Omental fat pad (tissue), 4 donors: ENCODE results near the gene ATP6V1G2. TPM values are rescaled to one million over a fixed set of nuclear protein-coding genes. Genes with fewer than 3 reads are reported as not detected.
A peak's percentile ranks its signal among the peaks of the same experiment; 100 is the strongest.

ENCODE experiments used
- ATAC-seq: fragments of 150-250 bp; one replicate; pipeline ENCODE4 v1.9.1; 2016; ENCODE audit warnings: mild to moderate bottlenecking, moderate library complexity; ENCODE audit not compliant: low FRiP score
- DNase-seq: peaks from one replicate; pipeline ENCODE4 v3.0.0-alpha.2; 2019; ENCODE audit warnings: low spot score
- total RNA-seq, 4 donors: library from RNA; depleted of rRNA; stranded (reverse); fragments of >200 nt; gene quantifications; one replicate each; pipeline ENCODE4 v1.1.0, GENCODE V29; 2016
- TF ChIP-seq, protein P1 (sequence below), 3 donors: fragments of 450-650 bp; IDR thresholded peaks; one replicate each; pipeline ENCODE4 v1.5.1; 2016 to 2017; ENCODE audit warnings: antibody characterized with exemption in 3 of 3, mild to moderate bottlenecking in 3 of 3, moderate library complexity in 2 of 3

The ATP6V1G2 gene
- total RNA-seq, 4 donors from 2014 or later, result 0.74 to 2.6 (median 2.4) TPM; not detected in 1

DNA sequence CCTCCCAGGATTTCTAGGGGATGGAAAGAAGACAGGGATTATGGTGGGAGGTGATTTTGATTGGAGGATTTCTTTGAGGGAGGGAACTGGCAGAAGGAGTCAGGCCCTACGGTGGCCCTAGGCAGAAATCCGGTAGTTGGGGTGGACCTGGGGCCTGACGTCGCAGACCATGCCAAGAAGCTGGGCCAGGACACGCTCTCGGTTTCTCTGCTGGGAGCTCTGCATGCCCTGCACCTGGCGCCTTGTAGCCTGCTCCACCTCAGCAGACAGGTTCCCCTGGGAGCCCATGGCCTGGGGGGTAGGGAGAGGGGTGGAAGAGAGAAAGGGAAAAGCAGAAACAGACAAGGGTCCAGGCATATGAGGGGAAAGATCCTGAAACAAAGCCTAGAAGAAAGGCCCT, 1.1 kb downstream of the ATP6V1G2 start:
- ATAC-seq (no peak), DNase-seq (no peak)
- TF ChIP-seq, protein P1, sequence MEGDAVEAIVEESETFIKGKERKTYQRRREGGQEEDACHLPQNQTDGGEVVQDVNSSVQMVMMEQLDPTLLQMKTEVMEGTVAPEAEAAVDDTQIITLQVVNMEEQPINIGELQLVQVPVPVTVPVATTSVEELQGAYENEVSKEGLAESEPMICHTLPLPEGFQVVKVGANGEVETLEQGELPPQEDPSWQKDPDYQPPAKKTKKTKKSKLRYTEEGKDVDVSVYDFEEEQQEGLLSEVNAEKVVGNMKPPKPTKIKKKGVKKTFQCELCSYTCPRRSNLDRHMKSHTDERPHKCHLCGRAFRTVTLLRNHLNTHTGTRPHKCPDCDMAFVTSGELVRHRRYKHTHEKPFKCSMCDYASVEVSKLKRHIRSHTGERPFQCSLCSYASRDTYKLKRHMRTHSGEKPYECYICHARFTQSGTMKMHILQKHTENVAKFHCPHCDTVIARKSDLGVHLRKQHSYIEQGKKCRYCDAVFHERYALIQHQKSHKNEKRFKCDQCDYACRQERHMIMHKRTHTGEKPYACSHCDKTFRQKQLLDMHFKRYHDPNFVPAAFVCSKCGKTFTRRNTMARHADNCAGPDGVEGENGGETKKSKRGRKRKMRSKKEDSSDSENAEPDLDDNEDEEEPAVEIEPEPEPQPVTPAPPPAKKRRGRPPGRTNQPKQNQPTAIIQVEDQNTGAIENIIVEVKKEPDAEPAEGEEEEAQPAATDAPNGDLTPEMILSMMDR (IDR thresholded peaks at IDR 0.05), result no peak

DNA sequence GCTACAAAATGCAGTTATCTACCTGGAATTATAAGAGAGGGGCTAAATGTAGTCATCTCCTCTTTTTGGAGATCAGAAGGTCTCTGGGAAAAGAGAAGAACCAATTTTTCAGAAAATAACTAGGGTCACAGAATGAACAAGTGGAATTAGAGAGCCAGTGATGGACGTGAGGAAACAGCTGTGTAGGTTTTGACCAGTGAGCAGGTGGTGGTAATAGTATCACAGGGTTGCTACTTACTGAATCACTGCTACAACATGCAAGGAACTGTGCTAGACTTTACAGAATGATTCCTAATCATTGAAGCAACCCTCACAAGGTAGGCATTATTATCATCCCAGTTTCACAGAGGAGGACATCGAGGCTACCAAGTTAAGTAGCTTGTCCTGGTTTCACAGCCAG, 1.7 kb downstream of the ATP6V1G2 start:
- DNase-seq (no peak), ATAC-seq (no peak)
- TF ChIP-seq, protein P1 (IDR thresholded peaks at IDR 0.05), result no peak

DNA sequence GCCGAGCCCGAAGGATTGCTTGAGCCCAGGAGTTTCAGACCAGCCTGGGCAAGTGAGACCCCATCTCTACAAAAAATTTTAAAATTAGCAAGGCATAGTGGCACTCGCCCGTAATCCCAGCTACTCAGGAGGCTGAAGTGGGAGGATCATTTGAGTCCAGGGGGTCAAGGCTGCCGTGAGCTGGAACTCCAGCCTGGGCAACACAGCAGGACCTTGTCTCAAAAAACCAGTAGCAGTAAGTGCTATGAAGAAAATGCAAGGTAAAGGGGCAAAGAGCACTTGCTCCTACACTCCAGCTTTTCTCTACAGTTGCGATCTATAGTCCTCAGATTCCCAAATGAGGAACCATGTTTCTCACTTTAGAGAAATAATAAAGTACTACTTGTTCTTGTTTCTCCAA, 2.8 kb downstream of the ATP6V1G2 start:
- DNase-seq (no peak), ATAC-seq (no peak)
- TF ChIP-seq, protein P1 (IDR thresholded peaks at IDR 0.05), result no peak

DNA sequence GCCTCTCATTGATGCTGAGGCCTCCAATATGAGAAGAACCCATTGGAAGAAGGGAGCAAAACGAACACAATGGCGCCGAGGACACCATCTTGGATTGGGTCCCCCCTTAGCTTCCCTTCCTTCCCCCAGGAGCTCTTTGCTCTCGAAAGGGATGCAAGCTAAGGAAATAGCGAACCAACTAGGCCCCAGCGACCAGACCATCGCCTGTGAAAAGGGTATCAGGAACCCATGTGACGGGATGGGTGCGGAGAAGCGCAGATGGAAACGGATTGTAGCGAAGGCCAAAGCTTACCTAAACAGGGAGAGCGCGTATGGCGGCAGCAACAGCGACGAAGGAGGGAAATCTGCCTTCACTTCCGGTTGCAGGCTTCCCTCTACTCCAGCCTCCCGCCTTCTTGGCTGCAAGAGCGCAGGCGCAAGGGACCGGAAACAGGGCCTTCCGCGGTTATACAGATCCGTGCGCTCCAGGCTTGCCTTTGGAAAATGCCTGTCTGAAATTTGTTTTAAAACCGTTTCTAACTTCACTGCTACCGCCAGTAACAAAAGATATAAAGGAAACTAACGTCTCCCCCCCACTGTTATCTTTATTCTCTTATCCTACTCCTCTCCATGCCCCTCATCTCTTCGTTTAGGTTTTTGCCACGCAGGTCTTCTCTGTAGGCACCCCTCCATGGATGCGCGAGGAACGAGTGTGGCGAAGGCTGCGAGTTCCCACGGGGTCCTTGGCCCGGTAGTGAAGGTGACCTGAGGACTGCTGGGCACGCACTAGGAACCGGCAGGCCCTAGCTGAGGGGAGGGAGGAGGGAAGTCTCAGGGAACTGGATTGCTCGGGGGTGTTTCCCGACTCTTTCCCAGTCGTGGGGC, 4.5 kb downstream of the ATP6V1G2 start, which contains the start of gene DDX39B:
DDX39B (minus strand) TSS at position 346 of the 864 bp plus-strand sequence. CDS start 1,471 bp downstream, outside the sequence.
- TF ChIP-seq, protein P1 (IDR thresholded peaks at IDR 0.05), result no peak
- DNase-seq, result peak; percentile 67
- ATAC-seq, result peak; percentile 91

DNA sequence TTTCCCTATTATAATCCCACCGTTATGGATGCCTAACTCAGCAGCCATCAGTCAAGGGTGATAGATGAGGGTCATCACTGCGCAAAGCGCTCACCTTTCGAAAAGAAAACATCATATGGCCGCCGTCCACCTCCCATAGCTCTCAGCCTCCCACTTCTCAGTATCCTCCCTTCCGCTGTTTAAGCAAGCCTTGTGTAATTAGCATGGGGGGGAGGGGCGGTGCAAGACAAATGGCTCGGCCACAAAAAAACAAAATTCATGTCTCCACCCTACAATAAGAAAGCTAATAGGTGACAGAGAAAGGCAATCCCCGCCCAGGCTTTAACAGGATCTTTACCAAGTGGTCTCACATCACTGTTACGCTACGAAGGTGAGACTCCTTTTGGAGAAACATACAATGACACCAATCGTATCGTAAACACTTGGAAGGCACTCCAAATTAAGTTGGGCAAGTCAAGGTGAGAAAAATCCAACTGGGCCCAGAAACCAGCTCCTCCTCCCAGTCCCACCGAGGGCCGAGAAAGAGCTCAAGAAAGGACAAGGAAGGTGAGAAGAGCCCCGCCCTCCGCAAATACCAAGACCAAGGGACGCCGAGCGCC, 5.2 kb downstream of the ATP6V1G2 start:
- TF ChIP-seq, protein P1 (IDR thresholded peaks at IDR 0.05), result no peak
- ATAC-seq, result no peak
- peak; percentile 54 for DNase-seq

DNA sequence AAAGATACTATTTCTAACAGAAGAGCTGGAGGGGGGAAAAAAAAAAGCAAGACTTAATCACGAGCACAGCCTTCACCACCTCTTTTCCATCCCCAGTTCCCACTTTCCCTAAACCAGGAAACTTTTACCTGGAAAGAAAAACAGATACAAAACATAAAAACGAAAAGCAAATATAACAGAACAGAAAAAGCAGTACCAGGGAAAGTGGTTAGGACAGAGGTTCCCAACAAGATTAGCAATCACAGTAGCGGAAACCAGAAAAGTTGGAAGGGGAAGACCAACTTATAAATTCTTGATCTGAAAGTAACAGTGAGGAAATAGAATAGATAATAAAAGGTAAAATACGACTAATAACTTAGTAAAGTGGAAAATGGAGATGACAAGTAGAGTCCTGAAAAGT, 5.8 kb downstream of the ATP6V1G2 start:
- ATAC-seq, result no peak
- DNase-seq, result no peak
- TF ChIP-seq, protein P1 (IDR thresholded peaks at IDR 0.05), result no peak
